Measurements from ENCODE around the gene RAB8A.
"Not testable (repeated sequence)": the region's sequence is repeated elsewhere in the genome, so short reads cannot be mapped to it uniquely, and the experiment has no call there.

RAB8A gene

GRCh38 chr19:16113727-16114126 lies 2.0 kb downstream of the RAB8A start:
- Histone ChIP-seq H3K27me3 (ENCODE audit: control insufficient read depth, insufficient read depth, low read length) (no peaks in the 10 kb centered on the region), H3K4me3 (ENCODE audit: low read length) (no peak overlapping the region), H3K9me3 (ENCODE audit: control insufficient read depth, insufficient read depth, low read length) (no peaks in the 10 kb centered on the region), H3K36me3 (ENCODE audit: control insufficient read depth, insufficient read depth, low read length) (peaks cover 7% of the 10 kb centered on the region), H3K27ac (ENCODE audit: low read length) (no peak overlapping the region), H3K4me1 (ENCODE audit: control insufficient read depth, insufficient read depth, low read length) (no peaks in the 10 kb centered on the region; the same call in 1 of the 2 replicates)
- no CpG with 5 or more reads among the region's 3 CpGs for WGBS (ENCODE audit: insufficient coverage, insufficient read length)
- DNase-seq (ENCODE audit: low read depth, low spot score) = no peak

- Histone ChIP-seq H3K4me3 (ENCODE audit: low read length) (no peak overlapping the region), H3K4me1 (ENCODE audit: control insufficient read depth, insufficient read depth, low read length) (no peaks in the 10 kb centered on the region; the same call in 1 of the 2 replicates), H3K9me3 (ENCODE audit: control insufficient read depth, insufficient read depth, low read length) (no peaks in the 10 kb centered on the region), H3K27me3 (ENCODE audit: control insufficient read depth, insufficient read depth, low read length) (no peaks in the 10 kb centered on the region), H3K27ac (ENCODE audit: low read length) (no peak overlapping the region), H3K36me3 (ENCODE audit: control insufficient read depth, insufficient read depth, low read length) (peaks cover 13% of the 10 kb centered on the region)
- no CpG with 5 or more reads among the region's 9 CpGs for WGBS (ENCODE audit: insufficient coverage, insufficient read length)
- no peak for DNase-seq (ENCODE audit: low read depth, low spot score)
These were observed 3.8 kb downstream of the RAB8A start for GRCh38 chr19:16115301-16116039.

- H3K9me3 ChIP-seq (ENCODE audit: control insufficient read depth, insufficient read depth, low read length) = no peaks in the 10 kb centered on the region
- peaks cover 14% of the 10 kb centered on the region for H3K36me3 ChIP-seq (ENCODE audit: control insufficient read depth, insufficient read depth, low read length)
- H3K4me1 ChIP-seq (ENCODE audit: control insufficient read depth, insufficient read depth, low read length) = no peaks in the 10 kb centered on the region
- WGBS (ENCODE audit: insufficient coverage, insufficient read length) = no CpG with 5 or more reads among the region's 4 CpGs
- no peaks in the 10 kb centered on the region for H3K27me3 ChIP-seq (ENCODE audit: control insufficient read depth, insufficient read depth, low read length)
- H3K4me3 ChIP-seq (ENCODE audit: low read length) = no peak overlapping the region
- H3K27ac ChIP-seq (ENCODE audit: low read length) = no peak overlapping the region
- no peak for DNase-seq (ENCODE audit: low read depth, low spot score)
These were observed 4.4 kb downstream of the RAB8A start for GRCh38 chr19:16116067-16116466.

- no peak for DNase-seq (ENCODE audit: low read depth, low spot score)
- no peaks in the 10 kb centered on the region for H3K9me3 ChIP-seq (ENCODE audit: control insufficient read depth, insufficient read depth, low read length)
- no peaks in the 10 kb centered on the region for H3K27me3 ChIP-seq (ENCODE audit: control insufficient read depth, insufficient read depth, low read length)
- no peak overlapping the region for H3K27ac ChIP-seq (ENCODE audit: low read length)
- H3K36me3 ChIP-seq (ENCODE audit: control insufficient read depth, insufficient read depth, low read length) = peaks cover 27% of the 10 kb centered on the region
- H3K4me3 ChIP-seq (ENCODE audit: low read length) = no peak overlapping the region
- no peaks in the 10 kb centered on the region for H3K4me1 ChIP-seq (ENCODE audit: control insufficient read depth, insufficient read depth, low read length)
- WGBS (ENCODE audit: insufficient coverage, insufficient read length) = no CpG with 5 or more reads among the region's 11 CpGs
These were observed 5.9 kb downstream of the RAB8A start for GRCh38 chr19:16117594-16118033.

- H3K27ac ChIP-seq (ENCODE audit: low read length) = no peak overlapping the region
- H3K27me3 ChIP-seq (ENCODE audit: control insufficient read depth, insufficient read depth, low read length) = no peaks in the 10 kb centered on the region
- DNase-seq (ENCODE audit: low read depth, low spot score) = no peak
- no peaks in the 10 kb centered on the region for H3K4me1 ChIP-seq (ENCODE audit: control insufficient read depth, insufficient read depth, low read length)
- H3K36me3 ChIP-seq (ENCODE audit: control insufficient read depth, insufficient read depth, low read length) = peaks cover 28% of the 10 kb centered on the region
- no peak overlapping the region; the same call in 1 of the 2 replicates for H3K4me3 ChIP-seq (ENCODE audit: low read length)
- no CpG with 5 or more reads among the region's 12 CpGs for WGBS (ENCODE audit: insufficient coverage, insufficient read length)
- no peaks in the 10 kb centered on the region for H3K9me3 ChIP-seq (ENCODE audit: control insufficient read depth, insufficient read depth, low read length)
These were observed 6.9 kb downstream of the RAB8A start for GRCh38 chr19:16118489-16119033.

GRCh38 chr19:16119075-16119857 lies 7.6 kb downstream of the RAB8A start:
- H3K4me1 ChIP-seq (ENCODE audit: control insufficient read depth, insufficient read depth, low read length); H3K27me3 ChIP-seq (ENCODE audit: control insufficient read depth, insufficient read depth, low read length); H3K27ac ChIP-seq (ENCODE audit: low read length); DNase-seq (ENCODE audit: low read depth, low spot score); H3K9me3 ChIP-seq (ENCODE audit: control insufficient read depth, insufficient read depth, low read length); H3K4me3 ChIP-seq (ENCODE audit: low read length): not testable (repeated sequence)
- peaks cover 33% of the 10 kb centered on the region for H3K36me3 ChIP-seq (ENCODE audit: control insufficient read depth, insufficient read depth, low read length)
- no CpG with 5 or more reads among the region's 19 CpGs for WGBS (ENCODE audit: insufficient coverage, insufficient read length)

- no peak overlapping the region for H3K4me3 ChIP-seq (ENCODE audit: low read length)
- no peaks in the 10 kb centered on the region for H3K27me3 ChIP-seq (ENCODE audit: control insufficient read depth, insufficient read depth, low read length)
- no CpG with 5 or more reads among the region's 5 CpGs for WGBS (ENCODE audit: insufficient coverage, insufficient read length)
- H3K4me1 ChIP-seq (ENCODE audit: control insufficient read depth, insufficient read depth, low read length) = no peaks in the 10 kb centered on the region; the same call in 1 of the 2 replicates
- H3K27ac ChIP-seq (ENCODE audit: low read length) = no peak overlapping the region
- DNase-seq (ENCODE audit: low read depth, low spot score) = no peak
- no peaks in the 10 kb centered on the region for H3K9me3 ChIP-seq (ENCODE audit: control insufficient read depth, insufficient read depth, low read length)
- H3K36me3 ChIP-seq (ENCODE audit: control insufficient read depth, insufficient read depth, low read length) = peaks cover 43% of the 10 kb centered on the region
These were observed 9.5 kb downstream of the RAB8A start for GRCh38 chr19:16121141-16121540.

GRCh38 chr19:16121967-16122366 lies 10.3 kb downstream of the RAB8A start:
- DNase-seq (ENCODE audit: low read depth, low spot score) = no peak
- H3K27ac ChIP-seq (ENCODE audit: low read length) = no peak overlapping the region
- H3K27me3 ChIP-seq (ENCODE audit: control insufficient read depth, insufficient read depth, low read length) = no peaks in the 10 kb centered on the region
- peaks cover 48% of the 10 kb centered on the region for H3K36me3 ChIP-seq (ENCODE audit: control insufficient read depth, insufficient read depth, low read length)
- no peaks in the 10 kb centered on the region; the same call in 1 of the 2 replicates for H3K4me1 ChIP-seq (ENCODE audit: control insufficient read depth, insufficient read depth, low read length)
- H3K4me3 ChIP-seq (ENCODE audit: low read length) = no peak overlapping the region
- WGBS (ENCODE audit: insufficient coverage, insufficient read length) = no CpG with 5 or more reads among the region's 11 CpGs
- H3K9me3 ChIP-seq (ENCODE audit: control insufficient read depth, insufficient read depth, low read length) = no peaks in the 10 kb centered on the region

GRCh38 chr19:16124953-16125352 lies 13.3 kb downstream of the RAB8A start:
- H3K36me3 ChIP-seq (ENCODE audit: control insufficient read depth, insufficient read depth, low read length) = peaks cover 60% of the 10 kb centered on the region
- H3K27me3 ChIP-seq (ENCODE audit: control insufficient read depth, insufficient read depth, low read length) = no peaks in the 10 kb centered on the region
- H3K27ac ChIP-seq (ENCODE audit: low read length) = no peak overlapping the region
- DNase-seq (ENCODE audit: low read depth, low spot score) = no peak
- H3K4me3 ChIP-seq (ENCODE audit: low read length) = no peak overlapping the region
- H3K9me3 ChIP-seq (ENCODE audit: control insufficient read depth, insufficient read depth, low read length) = no peaks in the 10 kb centered on the region
- H3K4me1 ChIP-seq (ENCODE audit: control insufficient read depth, insufficient read depth, low read length) = no peaks in the 10 kb centered on the region; the same call in 1 of the 2 replicates
- WGBS (ENCODE audit: insufficient coverage, insufficient read length) = no CpG with 5 or more reads among the region's 14 CpGs

GRCh38 chr19:16125737-16126495 lies 14.2 kb downstream of the RAB8A start:
- DNase-seq (ENCODE audit: low read depth, low spot score) = no peak
- peaks cover 60% of the 10 kb centered on the region for H3K36me3 ChIP-seq (ENCODE audit: control insufficient read depth, insufficient read depth, low read length)
- no peaks in the 10 kb centered on the region for H3K27me3 ChIP-seq (ENCODE audit: control insufficient read depth, insufficient read depth, low read length)
- no peaks in the 10 kb centered on the region; the same call in 1 of the 2 replicates for H3K4me1 ChIP-seq (ENCODE audit: control insufficient read depth, insufficient read depth, low read length)
- no CpG with 5 or more reads among the region's 10 CpGs for WGBS (ENCODE audit: insufficient coverage, insufficient read length)
- H3K27ac ChIP-seq (ENCODE audit: low read length) = no peak overlapping the region
- no peaks in the 10 kb centered on the region for H3K9me3 ChIP-seq (ENCODE audit: control insufficient read depth, insufficient read depth, low read length)
- H3K4me3 ChIP-seq (ENCODE audit: low read length) = no peak overlapping the region
